NCI-H526 treated with DMSO at 0.1 percent for 48 hours (cell line): Measurements from ENCODE around the gene PPY.
"Not testable (repeated sequence)": the region's sequence is repeated elsewhere in the genome, so short reads cannot be mapped to it uniquely, and the experiment has no call there.

ENCODE experiments used
- DNase-seq: peaks from one replicate; lab custom pipeline; 2025; lab: John Stamatoyannopoulos, UW

The PPY gene, protein sequence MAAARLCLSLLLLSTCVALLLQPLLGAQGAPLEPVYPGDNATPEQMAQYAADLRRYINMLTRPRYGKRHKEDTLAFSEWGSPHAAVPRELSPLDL

DNA sequence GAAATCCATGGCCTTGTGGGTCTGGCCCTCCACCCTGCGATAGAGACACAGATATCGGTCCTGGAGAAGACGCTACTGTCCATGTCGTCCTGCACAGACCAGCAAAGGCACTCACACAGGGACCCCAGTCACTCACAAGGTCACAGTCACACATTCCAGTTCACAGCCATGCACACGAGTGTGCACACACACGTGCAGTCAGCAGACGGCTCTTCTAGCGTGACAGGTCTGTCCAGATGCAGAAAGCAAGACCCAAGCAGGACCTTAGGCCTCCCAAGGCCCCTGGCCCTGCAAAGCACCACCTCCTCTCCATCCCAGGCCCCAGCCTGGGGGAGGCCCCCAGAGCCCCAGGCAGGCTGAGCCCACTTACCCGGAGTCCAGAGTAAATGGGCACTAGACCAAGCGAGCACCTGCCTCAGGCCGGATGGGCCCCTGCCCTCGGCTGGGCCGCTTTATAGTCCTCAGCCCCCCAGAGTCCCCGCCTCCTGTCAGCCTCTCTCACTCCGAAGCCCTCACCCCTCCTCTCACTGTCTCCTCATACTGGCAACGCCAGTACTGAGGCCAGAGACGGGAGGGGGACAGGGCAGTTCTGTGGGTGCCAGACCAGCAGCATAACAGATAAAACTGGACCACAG, at the start of gene PPY:
PPY (minus strand) TSS at position 426 of the 635 bp plus-strand sequence. CDS start 822 bp downstream, outside the sequence.
- no peak for DNase-seq

DNA sequence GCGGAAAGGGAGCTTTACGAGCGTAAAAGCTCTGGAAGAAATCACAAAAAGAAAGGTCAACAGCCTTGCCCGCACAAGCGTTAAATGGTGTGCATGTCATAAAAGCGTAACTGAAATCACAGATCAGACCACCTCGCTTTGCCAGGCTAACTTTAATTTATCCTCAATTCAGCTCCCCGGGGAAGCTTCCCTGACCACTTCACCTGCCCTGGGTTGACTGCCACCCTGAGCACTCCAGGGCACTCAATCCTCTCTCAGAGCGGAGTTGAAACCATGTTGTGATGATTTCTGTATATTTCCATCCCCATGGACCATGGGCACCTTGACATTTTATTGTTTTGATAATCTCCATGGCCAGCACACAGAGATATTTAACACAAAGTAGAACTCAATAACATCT, 46.0 kb upstream of the PPY start:
- no peak for DNase-seq

DNA sequence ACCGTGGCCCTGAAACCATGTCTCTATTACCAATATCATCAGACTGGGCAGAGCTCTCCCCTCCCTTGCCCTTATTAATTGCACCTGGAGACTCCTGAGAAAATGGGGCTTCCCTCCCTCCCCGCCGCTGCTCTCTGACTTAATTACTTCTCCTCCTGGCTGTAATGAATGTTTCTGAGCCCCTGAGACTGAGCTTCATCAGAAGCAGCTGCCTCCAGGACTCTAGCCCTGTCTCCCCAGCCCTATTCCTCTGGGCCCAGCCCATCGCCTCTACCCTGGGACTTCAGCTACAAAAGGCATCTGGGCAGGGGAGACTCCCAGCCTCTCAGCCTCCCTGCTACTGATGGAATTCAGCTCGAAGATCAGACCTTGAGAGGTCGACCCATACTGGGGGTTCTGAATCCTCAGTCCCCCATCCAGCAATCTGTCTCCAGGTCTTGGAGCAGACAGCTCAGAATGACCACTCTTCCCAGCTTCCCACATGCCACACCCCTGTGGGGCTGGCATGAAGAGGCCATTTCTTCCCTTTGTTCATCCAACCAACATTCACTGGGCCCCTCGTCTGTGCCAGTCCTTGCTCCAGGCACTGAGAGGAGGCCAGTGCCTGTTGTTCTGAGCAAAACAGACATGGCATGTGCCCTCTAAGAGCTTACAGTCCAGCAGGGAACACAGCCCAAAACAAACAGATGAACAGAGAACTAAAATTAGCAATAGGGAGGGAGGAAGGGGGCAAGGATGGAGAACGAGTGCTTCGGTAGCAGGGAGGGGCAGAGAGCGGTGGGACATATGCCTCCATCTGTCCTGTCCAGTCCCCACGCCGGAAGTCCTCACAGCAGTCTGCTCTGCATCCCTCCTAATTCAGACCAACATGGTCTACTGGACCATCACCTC, 45.1 kb upstream of the PPY start:
- DNase-seq: no peak

DNA sequence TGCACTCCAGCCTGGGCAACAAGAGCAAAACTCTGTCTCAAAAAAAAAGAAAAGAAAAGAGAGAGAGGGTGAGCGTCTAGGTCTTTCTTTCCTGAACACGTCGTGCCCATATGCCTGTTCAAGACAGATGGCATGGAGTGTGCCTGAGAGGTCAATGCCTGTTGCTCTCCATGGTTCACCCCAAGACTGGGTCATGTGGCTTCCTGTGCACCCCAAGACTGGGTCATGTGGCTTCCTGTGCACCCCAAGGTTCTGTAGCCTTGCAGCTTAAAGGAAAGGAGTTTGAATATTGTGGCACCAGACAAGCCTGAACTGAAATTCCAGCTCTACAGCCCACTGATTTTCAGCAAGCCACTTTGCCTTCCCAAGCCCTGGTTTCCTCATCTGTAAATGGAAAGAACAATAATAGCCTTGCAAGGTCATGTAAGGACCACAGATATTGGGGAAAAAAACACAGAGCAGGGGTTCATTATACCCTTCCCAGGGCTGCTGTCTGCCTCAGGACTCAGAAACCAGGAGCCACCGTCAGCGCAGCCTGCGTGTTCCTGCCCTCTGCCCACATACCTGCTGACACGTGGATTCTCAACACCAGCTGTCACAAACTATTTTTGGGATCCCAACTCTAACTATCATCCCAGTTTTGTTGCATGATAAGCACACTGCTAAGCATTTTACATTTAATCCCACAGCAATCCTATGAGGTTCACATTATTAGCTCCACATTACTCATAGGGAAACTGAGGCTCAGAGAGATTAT, 44.1 kb upstream of the PPY start:
- DNase-seq: no peak

DNA sequence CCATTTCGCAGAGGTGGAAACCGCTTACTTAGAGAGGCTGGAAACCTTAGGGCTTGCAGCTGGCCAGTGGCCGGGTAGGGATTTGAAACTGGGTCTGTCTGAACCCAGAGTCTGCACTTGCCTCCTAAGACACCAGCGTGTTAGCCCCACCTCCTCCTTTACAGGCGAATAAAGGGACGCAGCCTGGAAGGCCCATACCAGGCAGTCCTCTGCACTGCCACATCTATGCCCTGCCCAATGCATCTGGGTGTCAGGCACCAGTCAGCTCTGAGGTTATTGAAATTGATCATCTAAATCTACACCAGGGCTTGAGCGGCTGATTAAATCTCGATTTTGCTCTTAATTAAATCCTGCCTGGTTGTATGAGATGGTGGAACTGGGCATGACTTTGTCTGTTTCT, 42.2 kb upstream of the PPY start:
- no peak for DNase-seq

DNA sequence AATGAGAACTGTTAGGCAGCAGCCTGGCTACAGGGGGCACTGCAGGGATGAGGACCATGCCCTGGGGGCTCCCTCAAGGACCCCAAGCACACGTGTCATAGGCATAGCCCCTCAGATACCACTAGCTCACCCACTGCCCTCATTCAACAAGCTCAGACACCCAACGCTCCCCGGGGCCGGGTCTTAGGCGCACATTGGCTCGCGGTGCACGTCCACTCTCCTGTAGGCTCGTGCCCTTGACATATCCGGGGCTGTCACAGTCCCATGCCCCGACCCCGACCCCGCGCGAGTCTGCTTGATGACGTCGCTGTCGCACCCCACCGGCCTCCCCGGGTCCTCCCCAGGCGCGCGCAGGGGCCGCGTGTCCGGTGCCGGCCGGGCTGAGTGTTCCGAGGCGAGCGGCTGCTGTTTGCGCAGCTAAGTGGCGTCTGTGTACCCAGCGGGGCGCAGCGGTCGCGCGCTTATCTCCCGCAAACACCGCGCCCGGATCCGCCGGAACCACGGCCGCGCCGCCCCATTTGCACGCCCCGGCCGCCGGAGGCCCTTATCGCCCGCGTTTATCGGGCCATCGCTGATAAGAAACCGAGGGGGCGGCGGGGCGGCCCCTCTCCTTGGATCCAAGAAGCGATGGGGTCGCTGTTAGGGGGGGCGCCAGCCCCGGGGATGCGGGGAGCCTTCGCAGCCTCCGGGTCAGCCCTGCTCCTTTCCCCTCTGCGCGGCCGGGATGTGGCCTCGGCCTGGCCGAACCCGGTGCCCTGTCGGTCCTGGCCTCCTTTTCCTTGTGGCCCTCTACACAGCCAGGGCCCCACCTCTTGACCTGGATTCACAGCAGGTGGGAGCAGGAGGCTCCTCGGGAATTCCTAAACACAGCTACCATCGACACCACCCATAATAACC, 41.5 kb upstream of the PPY start:
- DNase-seq: no peak

DNA sequence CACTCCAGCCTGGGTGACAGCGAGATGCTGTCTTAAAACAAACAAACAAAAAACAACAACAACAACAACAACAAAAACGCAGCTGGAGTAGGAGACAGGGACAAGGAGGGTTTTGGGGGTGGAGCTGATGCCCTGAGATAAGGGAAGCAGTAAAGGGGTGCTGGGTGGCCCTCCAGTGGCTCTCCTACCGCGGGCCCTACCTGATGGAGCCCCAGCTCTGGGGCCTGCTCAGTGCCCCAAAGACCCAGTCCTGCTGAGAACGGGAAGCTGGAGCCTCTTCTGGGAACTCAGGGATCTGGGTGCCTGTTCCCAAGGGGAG, 40.9 kb upstream of the PPY start:
- DNase-seq: no peak

DNA sequence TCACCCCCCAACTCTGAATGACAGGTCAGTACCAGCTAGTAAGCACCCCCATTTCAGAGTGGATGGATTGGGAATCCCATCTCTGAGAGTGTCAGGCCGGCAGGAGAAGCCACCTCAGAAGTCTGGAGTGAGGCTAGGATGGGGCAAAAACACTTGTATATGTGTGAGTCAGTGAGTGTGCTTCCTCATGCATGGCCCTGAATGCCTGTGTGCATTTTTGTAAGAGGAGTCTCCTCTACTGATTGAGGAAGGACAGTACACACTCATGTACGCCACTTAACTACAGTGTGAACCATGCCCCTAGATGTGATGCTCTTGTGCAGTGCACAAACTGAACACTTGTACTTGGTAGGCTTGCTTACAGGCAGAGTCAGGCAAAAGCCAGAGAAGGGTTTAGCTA, 39.9 kb upstream of the PPY start:
- DNase-seq: no peak

DNA sequence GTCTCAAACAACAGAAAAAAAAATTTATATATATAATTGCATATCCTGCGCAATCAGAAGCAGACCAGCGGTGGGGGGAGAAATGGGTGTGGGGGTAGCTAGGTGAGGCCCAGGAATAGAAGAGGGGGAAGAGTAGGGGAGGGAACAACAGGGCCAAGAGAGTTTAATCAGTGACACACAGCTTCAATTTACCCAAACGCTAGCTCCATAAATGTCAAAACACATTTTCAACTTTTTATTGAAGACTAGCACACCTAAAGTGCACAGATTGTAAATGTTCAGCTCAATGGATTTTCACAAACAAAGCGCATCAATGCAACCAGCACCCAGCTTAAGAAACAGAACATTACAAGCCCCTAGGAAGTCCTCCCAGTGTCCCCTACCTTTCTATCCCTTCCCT, 37.4 kb upstream of the PPY start:
- DNase-seq: no peak

DNA sequence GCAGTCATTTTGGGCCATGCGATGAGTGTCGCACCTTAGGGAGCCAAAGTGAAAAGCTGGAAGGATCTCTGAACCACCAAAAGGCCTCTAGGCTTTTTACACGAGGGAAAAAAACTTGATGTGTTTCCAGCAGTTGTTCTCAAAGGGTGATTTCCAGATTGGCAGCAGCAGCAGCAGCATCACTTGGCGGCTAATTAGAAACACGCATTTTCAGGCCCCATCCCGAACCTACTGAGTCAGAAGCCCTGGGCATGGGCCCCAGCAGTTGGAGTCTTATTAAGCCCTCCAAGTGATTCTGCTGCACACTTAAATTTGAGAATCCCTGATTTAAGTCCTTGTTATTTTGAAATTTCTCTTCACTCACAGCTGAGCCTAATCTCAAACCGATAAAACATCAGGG, 36.7 kb upstream of the PPY start:
- DNase-seq: no peak

DNA sequence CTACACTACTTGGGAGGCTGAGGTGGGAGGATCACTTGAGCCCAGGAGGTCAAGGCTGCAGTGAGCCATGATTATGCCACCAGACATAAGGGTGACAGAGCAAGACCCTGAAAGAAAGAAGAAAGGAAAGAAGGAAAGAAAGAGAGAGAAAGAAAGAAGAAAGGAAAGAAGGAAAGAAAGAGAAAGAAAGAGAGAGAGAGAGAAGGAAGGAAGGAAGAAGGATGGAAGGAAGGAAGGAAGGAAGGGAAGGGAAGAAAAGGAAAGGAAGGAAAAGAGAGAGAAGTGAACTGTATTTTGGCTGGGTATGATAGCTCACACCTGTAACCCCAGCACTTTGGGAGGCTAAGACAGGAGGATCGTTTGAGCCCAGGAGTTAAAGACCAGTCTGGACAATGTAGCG, 35.8 kb upstream of the PPY start:
- no peak for DNase-seq

DNA sequence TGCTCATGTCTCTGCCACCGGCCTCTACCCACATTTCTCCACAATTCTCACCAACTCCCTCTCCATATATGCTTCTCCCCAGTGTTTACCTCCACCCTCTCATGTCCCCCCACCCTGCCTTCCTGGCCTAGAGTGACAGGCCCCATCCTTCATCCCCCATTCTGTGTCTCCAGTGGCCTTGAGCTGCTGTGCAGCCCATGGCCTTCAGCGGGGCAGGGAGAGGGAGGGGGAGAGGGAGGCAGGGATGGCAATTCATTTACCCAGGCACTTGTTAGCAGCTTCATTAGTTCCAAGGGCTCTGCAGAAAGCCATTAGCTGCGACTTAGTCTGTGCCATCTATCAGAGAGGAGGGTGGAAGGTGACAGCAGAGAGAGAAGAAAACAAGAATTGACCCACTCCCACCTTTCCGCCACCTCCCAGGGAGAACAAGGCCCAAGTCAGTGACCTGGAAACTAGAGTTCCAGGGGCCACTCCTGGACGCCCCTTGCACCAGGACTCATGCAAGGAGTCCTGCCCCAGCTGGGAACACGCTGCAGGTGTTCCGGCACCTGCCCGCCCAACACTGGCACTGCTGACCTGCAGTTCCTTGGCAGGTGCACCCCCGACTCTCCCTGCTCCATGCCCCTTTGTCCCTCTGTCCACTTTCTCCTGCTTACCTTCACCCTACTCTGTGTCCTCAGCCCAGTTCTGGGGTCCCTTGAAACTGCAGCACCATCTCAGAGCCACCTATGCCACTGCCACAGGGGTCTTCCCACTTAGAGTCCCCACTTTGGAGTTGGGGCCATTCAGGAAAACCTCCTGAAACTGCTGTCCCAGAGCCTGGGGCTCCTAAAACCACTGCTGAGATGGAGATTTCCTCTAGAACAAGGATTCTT, 34.9 kb upstream of the PPY start:
- DNase-seq: no peak

DNA sequence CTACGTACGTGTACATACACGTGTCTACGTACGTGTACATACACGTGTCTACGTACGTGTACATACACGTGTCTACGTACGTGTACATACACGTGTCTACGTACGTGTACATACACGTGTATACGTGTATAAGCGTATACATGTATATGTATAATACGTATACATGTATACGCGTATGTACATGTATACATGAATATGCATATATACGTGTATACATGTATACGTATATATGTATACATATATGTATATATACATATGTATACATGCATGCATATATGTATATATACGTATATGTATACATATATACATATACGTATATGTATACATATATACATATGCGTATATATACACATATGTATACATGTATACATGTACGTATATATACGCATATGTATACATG, 33.6 kb upstream of the PPY start:
- DNase-seq: no peak

DNA sequence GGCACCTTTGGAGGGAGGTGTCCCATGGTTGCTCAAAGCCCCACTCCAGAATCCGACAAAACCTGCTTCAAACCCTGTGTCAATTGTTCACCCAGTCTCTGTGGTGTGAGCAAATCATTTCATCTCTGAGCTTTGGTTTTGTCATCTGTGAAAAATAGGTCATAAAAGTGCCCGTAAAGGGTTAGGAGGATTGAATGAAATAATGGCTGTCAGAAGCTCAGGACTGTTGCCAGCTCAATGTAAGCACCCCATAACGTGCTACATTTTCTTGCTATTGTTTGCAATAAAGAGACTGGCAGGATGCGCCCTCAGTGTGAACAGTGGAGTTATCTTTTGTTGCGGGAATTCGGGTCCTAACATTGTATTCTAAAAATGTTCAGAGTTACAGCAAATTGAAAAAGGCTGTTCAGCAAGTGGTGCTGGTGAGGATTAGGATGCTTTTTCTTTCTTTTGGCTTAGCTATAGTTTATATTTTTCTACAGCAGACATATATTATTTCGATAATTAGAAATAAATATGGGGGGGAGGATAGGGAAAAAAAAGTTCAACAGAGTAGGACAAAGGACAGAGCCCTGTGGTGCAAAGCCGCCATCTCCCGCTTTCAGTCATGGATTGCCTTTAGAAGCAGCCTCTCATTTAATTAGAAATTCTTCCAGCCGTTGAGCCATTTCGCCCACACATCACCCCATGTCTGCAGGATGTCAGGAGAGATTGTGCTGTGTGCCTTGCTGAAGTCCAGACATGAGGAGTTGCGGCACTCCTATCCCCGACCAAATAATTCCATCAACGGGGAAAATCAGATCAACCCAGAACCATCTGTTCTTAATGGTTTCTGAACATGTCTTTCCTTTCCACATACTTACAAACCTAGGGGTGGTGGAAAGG, 32.3 kb upstream of the PPY start:
- DNase-seq: no peak

DNA sequence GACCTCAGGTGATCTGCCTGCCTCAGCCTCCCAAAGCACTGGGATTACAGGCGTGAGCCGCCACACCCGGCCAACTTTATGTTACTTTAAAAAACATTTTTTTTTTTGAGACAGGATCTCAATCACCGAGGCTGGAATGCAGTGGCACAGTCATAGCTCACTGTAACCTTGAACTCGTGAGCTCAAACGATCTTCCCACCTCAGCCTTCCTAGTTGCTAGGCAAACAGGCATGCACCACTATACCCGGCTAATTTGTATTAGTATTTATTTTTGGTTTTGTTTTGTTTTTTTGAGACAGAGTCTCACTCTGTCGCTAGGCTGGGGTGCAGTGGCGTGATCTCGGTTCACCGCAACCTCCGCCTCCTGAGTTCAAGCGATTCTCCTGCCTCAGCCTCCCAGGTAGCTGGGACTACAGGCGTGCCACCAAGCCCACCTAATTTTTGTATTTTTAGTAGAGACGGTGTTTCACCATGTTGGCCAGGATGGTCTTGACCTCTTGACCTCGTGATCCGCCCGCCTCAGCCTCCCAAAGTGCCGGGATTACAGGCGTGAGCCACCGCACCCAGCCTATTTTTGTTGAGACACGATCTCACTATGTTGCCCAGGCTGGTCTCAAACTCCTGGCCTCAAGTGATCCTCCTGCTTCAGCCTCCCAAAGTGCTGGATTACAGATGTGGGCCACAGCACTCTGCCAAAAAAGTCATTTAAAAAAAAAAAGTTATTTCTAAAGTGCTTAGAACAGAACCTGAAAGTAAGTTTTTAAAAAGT, 30.4 kb upstream of the PPY start:
- DNase-seq: not testable (repeated sequence)

DNA sequence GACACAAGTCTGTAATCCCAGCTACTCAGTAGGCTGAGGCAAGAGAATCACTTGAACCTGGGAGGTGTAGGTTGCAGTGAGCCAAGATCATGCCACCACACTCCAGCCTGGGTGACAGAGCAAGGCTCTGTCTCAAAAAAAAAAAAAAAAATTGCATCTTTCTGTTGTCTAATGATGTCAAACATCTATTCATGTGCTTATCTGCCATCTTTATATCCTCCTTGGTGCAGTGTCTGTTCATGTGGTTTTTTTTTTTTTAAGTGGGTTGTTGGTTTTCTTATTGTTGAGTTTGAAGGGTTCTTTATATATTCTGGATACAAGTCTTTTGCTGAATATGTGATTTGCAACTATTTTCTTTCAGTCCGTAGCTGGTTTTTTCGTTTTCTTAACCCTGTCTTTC, 29.2 kb upstream of the PPY start:
- not testable (repeated sequence) for DNase-seq

DNA sequence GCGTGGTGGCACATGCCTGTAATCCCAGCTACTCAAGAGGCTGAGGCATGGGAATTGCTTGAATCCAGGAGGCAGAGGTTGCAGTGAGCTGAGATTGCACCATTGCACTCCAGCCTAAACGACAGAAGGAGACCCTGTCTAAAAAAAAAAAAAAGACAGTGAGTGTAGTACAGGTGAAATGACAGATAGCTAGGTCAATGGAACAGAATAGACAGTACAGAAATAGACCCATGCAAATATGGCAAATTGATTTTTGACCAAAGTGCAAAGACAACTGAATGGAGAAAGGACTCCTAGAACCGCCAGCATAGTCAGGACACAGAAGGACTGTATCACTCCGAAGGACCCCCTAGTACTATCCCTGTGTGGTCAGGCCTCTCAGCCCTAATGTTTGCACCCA, 28.1 kb upstream of the PPY start:
- DNase-seq: no peak

DNA sequence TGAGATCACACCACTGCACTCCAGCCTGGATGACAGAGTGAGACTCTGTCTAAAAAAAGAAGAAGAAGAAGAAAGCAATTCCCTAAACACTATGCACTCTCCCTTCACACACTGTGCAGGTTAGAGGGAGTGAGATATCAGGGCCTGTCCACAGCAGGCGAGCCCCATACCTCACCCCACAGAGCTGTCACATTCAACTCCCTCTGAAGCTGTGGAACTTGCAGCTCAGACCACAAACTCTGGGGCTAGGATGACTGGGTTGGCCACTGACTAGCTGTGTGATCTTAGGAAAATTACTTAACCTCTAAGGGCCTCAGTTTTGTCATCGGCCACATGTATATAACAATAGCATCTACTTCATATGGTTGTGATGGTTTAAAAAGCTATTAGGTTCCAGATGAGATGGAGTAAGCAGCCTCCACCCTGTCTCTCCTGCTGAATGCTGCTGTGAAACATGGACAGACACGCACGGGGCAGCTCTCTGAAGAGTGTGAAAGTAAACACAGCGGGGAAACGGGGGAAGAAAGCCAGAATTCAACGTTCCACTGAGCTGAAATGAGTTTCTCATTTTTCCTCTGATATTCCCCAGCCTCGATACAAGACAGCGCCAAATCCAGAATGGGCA, 25.1 kb upstream of the PPY start:
- no peak for DNase-seq

DNA sequence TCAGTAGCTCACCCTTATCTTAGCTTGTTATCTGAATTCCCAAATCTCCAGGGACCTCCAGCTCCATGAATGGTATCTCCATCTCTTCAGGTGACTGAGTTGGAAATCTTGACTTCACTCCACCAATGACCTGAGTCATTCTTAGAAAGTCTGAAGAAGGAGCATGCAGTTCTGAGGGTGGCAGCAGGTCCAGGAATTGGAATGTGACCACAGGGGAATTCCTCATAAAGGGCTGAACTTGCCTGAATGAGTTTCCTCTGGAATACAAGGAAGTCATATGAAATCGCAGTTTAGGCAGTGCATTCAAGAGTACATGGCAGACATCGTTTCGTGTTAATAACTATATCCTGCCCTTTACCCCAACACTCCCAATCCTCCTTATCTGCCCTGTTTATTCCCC, 24.0 kb upstream of the PPY start:
- no peak for DNase-seq
